Heart left ventricle (tissue), 16 donors: ENCODE measurements around the gene RHOXF2. TPM values are rescaled to one million over a fixed set of nuclear protein-coding genes. Genes with fewer than 3 reads are reported as not detected.
"Not testable (repeated sequence)": the region's sequence is repeated elsewhere in the genome, so short reads cannot be mapped to it uniquely, and the experiment has no call there.

Experiments used
- ATAC-seq, 4 donors: fragments of 200-7000 bp; cut with Tn5 transposase; one replicate each; pipeline ENCODE4 v1.9.1; 2020 to 2022; ENCODE audit warnings: moderate library complexity in 4 of 4, mild to moderate bottlenecking in 3 of 4, moderate number of reproducible peaks in 1 of 4
- DNase-seq, 5 donors: peaks; one replicate each; pipeline ENCODE4 v3.0.0-alpha.2; 2020
- H3K27ac ChIP-seq, 12 donors: fragments of 200-600 bp; sonication (generic) in 4 of 12; one replicate each; pipeline versions ENCODE4 v1.5.0 to v1.8.0; 2016 to 2022; ENCODE audit warnings: mild to moderate bottlenecking in 2 of 12
- H3K27me3 ChIP-seq, 9 donors: fragments of 200-600 bp; sonication (generic) in 2 of 9; one replicate each; pipeline versions ENCODE4 v1.5.1 to v1.8.0; 2016 to 2022; ENCODE audit warnings: mild to moderate bottlenecking in 3 of 9
- H3K36me3 ChIP-seq, 9 donors: fragments of 200-600 bp; sonication (generic) in 2 of 9; one replicate each; pipeline versions ENCODE4 v1.5.0 to v1.8.0; 2018 to 2022; ENCODE audit warnings: mild to moderate bottlenecking in 2 of 9
- H3K4me1 ChIP-seq, 12 donors: fragments of 200-600 bp; sonication (generic) in 4 of 12; one replicate each; pipeline versions ENCODE4 v1.5.0 to v1.8.0; 2016 to 2022; ENCODE audit warnings: mild to moderate bottlenecking in 3 of 12
- H3K4me3 ChIP-seq, 12 donors: fragments of 200-600 bp; sonication (generic) in 4 of 12; one replicate each; pipeline versions ENCODE4 v1.5.0 to v1.8.0; 2017 to 2022; ENCODE audit warnings: mild to moderate bottlenecking in 9 of 12, moderate library complexity in 4 of 12
- H3K9me3 ChIP-seq, 12 donors: fragments of 200-600 bp; sonication (generic) in 4 of 12; one replicate each; pipeline versions ENCODE4 v1.5.0 to v1.8.0; 2016 to 2022; ENCODE audit warnings: mild to moderate bottlenecking in 1 of 12
- POLR2A ChIP-seq, 2 donors: fragments of 450-650 bp; IDR thresholded peaks; one replicate each; pipeline ENCODE4 v1.6.1; 2017; ENCODE audit warnings: antibody characterized with exemption in 2 of 2, mild to moderate bottlenecking in 2 of 2, moderate library complexity in 2 of 2
- WGBS, 4 donors: extraction: QIAGEN DNeasy Blood & Tissue Kit in 2 of 4; methylation state at CpG; one replicate each; pipeline versions ENCODE4 v1.1.5 to v1.1.7; 2013 to 2018; 5-methylcytosine and 5-hydroxymethylcytosine counted together
- intact Hi-C, 10 donors: fragments of 100-400 bp; cut with DNase I; formaldehyde crosslinking; loops; one replicate each; pipeline versions ENCODE4 v1.11.1 to v1.14.2; 2022
- long read RNA-seq, 3 donors: library from polyadenylated mRNA; unstranded; transcript quantifications; one replicate each; pipeline ENCODE4 v2.0.0, GENCODE V29; 2020 to 2021
- polyA plus RNA-seq, 2 donors: library from polyadenylated mRNA; stranded (reverse); fragments of 200-250 nt; gene quantifications; one replicate each; pipeline ENCODE4 v1.2.3, GENCODE V29; 2013
- total RNA-seq, 9 donors: library from RNA; depleted of rRNA in 2 of 9; stranded (reverse); fragments of >200 nt in 2 of 9; fragmentation: NEBNext Ultra II Directional in 3 of 9; extraction: Animal tissue kit (Norgen Biotek cat#: 25700) in 3 of 9; gene quantifications; one replicate each; pipeline versions ENCODE4 v1.1.0 to v1.2.4, GENCODE V29; 2016 to 2023
- TF ChIP-seq, protein P1 (sequence below), 12 donors: fragments of 200-600 bp; sonication (generic) in 4 of 12; IDR thresholded peaks; one replicate each; pipeline versions ENCODE4 v1.5.0 to v1.8.0; 2018 to 2022; ENCODE audit warnings: antibody characterized with exemption in 12 of 12, mild to moderate bottlenecking in 5 of 12
- donor health status: ischemic (EF 13 %, LVEDD 7.1; RV severe dilation, severe dysfunction).
- donor health status: healthy with polysubstance abuse.
- donor health status: DM: no; HTN: yes; CAD: no.
- donor health status: DM: no; HTN: no; CAD: no.
- donor health status: ischemic (EF 25% LVEDD 6.9; RV normal size, moderate dysfunction).
- donor health status: ischemic (EF 25% LVEDD 5.7; RV mildly dilated, moderate dysfunction).
- donor health status: healthy.
- donor health status: DM: yes; HTN: yes; CAD: no.
- donor health status: ischemic (EF 35%, LVEDD 5.7; RV mildly dilated, moderate dysfunction).
- donor health status: nonischemic (EF 11% LVEDD 7.7; RV severe dilation, severe dysfunction).
- donor health status: DM: yes; HTN: yes; CAD: no.
- donor health status: PGD.
- donor health status: ischemic (EF 29% LVEDD 5.4; RV normal size, mild dysfunction).
- donor health status: nonischemic (EF 23%, LVEDD 6.1; RV moderate dilation, normal function).

Gene RHOXF2, protein sequence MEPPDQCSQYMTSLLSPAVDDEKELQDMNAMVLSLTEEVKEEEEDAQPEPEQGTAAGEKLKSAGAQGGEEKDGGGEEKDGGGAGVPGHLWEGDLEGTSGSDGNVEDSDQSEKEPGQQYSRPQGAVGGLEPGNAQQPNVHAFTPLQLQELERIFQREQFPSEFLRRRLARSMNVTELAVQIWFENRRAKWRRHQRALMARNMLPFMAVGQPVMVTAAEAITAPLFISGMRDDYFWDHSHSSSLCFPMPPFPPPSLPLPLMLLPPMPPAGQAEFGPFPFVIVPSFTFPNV
- total RNA-seq (not detected), polyA plus RNA-seq (not detected)
- long read RNA-seq, donor 1: 0 reads
- long read RNA-seq, donor 2: 0 reads
- long read RNA-seq, donor 3: 0 reads

DNA sequence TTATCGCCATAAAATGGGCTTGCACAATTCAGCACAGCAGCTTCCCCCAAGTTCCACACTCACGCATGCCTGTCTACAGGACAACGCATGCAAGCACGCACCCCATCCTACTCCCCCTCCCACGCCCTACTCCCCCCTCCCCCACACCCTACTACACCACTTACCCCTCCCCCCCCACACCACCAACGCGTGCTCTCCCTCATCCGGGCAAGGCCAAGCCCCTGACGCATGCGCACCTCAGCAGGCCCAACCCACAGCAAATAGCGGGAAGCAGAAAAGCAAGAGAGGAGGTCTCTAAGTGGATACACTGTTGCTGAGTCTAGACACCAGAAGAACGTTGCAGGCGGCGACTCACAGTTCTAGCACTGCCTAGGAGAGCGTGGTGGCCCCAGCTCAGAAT, at the start of gene RHOXF2:
RHOXF2 (plus strand) TSS at position 301 of the 400 bp plus-strand sequence. CDS start 138 bp downstream, outside the sequence.
- H3K4me1 ChIP-seq, H3K9me3 ChIP-seq, DNase-seq, ATAC-seq, intact Hi-C loops, H3K27ac ChIP-seq, H3K4me3 ChIP-seq, H3K27me3 ChIP-seq, H3K36me3 ChIP-seq: not testable (repeated sequence)
- no CpG with 5 or more reads among the region's 15 CpGs for WGBS, 4 donors

DNA sequence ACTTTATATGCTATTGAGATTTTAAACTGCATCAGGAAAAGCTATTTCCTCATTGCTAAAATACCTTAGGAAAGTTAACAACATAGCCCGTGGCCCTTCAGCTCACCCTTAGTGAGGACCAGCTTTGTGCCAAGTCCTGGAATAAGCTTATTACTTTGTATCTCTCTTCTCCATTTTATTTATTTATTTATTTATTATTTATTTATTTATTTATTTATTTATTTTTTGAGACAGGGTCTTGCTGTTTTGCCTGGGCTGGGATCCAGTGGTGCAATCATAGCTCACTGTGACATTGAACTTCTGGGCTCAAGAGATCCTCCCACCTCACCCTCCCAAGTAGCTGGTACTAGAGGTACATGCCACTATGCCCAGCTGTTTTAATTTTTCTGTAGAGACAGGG, 49.0 kb upstream of the RHOXF2 start:
- 70 to 83% (median 75%) methylated on average over 1 of the region's 1 CpG for WGBS, 4 donors
- peaks cover 0 to 3% (median 0%) of the 10 kb centered on the region in 9 donors for H3K27me3 ChIP-seq
- H3K36me3 ChIP-seq: no peaks in the 10 kb centered on the region
- H3K9me3 ChIP-seq: no peaks in the 10 kb centered on the region
- TF ChIP-seq, protein P1, sequence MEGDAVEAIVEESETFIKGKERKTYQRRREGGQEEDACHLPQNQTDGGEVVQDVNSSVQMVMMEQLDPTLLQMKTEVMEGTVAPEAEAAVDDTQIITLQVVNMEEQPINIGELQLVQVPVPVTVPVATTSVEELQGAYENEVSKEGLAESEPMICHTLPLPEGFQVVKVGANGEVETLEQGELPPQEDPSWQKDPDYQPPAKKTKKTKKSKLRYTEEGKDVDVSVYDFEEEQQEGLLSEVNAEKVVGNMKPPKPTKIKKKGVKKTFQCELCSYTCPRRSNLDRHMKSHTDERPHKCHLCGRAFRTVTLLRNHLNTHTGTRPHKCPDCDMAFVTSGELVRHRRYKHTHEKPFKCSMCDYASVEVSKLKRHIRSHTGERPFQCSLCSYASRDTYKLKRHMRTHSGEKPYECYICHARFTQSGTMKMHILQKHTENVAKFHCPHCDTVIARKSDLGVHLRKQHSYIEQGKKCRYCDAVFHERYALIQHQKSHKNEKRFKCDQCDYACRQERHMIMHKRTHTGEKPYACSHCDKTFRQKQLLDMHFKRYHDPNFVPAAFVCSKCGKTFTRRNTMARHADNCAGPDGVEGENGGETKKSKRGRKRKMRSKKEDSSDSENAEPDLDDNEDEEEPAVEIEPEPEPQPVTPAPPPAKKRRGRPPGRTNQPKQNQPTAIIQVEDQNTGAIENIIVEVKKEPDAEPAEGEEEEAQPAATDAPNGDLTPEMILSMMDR (IDR thresholded peaks at IDR 0.05): no peak
- TF ChIP-seq POLR2A (IDR thresholded peaks at IDR 0.05): no peak
- ATAC-seq (no peak), DNase-seq (no peak)
- H3K4me3 ChIP-seq: no peak overlapping the region
- intact Hi-C loops: loop anchor here in 1 of 10 donors (10.0 kb wide), 1 partner anchor 105 kb away; no protein-coding TSS in a partner anchor
- no peaks in the 10 kb centered on the region for H3K4me1 ChIP-seq
- no peak overlapping the region for H3K27ac ChIP-seq

DNA sequence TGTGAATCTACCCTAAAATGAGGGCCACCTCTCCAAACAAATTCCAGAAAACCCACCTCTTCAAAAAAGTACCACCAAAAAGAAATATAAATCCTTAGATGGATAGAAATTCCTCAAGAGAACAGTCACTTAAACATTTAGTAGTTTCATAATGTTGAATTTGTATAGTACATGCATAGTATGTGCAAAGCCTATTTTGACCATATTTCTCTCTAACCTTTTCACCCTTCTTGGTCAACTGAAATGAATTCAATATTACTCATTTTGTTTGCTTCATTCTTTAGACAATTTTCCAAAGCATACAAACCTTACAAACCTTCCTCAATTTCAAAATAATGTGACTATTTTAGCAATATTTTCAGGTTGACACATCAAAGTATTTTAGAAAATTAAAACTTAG, 46.8 kb upstream of the RHOXF2 start:
- intact Hi-C loops: no loop called here
- ATAC-seq: no peak
- Histone ChIP-seq H3K9me3 (no peaks in the 10 kb centered on the region), H3K27me3 (peaks cover 0 to 3% (median 0%) of the 10 kb centered on the region in 9 donors), H3K4me3 (no peak overlapping the region), H3K36me3 (no peaks in the 10 kb centered on the region), H3K4me1 (no peaks in the 10 kb centered on the region), H3K27ac (no peak overlapping the region)
- TF ChIP-seq POLR2A (IDR thresholded peaks at IDR 0.05): no peak
- TF ChIP-seq, protein P1 (IDR thresholded peaks at IDR 0.05): no peak
- no peak for DNase-seq

DNA sequence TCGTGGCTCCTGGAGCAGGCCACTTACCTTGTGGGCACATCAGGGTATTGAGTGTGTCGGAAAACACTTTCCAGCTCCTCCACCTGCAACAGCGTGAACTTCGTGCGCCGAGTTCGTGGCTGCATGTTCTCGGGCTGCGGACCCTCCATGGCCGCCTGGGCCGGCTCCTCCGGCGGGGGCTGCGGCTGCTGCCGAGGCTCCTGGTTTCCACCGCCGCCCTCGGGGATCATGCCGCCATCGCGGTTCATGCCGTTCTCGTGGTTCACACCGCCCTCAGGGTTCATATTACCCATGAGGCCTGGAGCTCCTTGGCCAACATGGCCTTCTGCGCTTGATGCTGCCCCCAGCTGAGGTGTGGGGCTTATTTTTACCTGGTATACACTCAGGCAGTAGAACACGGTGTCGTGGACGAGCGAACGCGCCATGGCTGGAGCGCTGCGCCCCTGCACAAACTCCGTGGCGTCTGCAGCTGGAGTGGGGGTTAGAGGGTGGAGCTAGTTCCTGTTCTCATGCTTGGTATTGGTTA, 42.9 kb upstream of the RHOXF2 start, which contains the start of gene RHOXF1:
RHOXF1 (minus strand) TSS at position 476 of the 526 bp plus-strand sequence; CDS start at position 425, 51 bp downstream.
- intact Hi-C loops: no loop called here
- Histone ChIP-seq H3K4me1 (no peaks in the 10 kb centered on the region), H3K9me3 (no peaks in the 10 kb centered on the region), H3K36me3 (no peaks in the 10 kb centered on the region), H3K27ac (no peak within 1 kb of the TSS), H3K27me3 (peaks cover 0 to 6% (median 0%) of the 10 kb centered on the region in 9 donors), H3K4me3 (no peak within 1 kb of the TSS)
- no peak for TF ChIP-seq POLR2A (IDR thresholded peaks at IDR 0.05)
- TF ChIP-seq, protein P1 (IDR thresholded peaks at IDR 0.05): no peak
- 91 to 97% (median 95%) methylated on average over 21 to 35 of the region's 35 CpGs for WGBS, 4 donors
- no peak for DNase-seq
- no peak for ATAC-seq
